GM21515 (cell line): ENCODE results near the gene OTOG.

Experiments
- ATAC-seq: cut with Tn5 transposase; IDR thresholded peaks from one replicate; pipeline ENCODE4 v1.9.1; 2021; ENCODE audit not compliant: unreplicated experiment

OTOG gene

GRCh38 chr11:17580271-17580670 lies 33.2 kb downstream of the OTOG start:
- ATAC-seq = no peak

- no peak for ATAC-seq
Measured at GRCh38 chr11:17581036-17581731, 34.1 kb downstream of the OTOG start.

- ATAC-seq = no peak
Measured at GRCh38 chr11:17581732-17582053, 34.6 kb downstream of the OTOG start.

- no peak for ATAC-seq
Measured at GRCh38 chr11:17585911-17586695, 39.0 kb downstream of the OTOG start.

- no peak for ATAC-seq
Measured at GRCh38 chr11:17588166-17588565, 41.1 kb downstream of the OTOG start.

GRCh38 chr11:17588721-17589120 lies 41.7 kb downstream of the OTOG start:
- ATAC-seq = no peak

- no peak for ATAC-seq
Measured at GRCh38 chr11:17590463-17590862, 43.4 kb downstream of the OTOG start.

- ATAC-seq = no peak
Measured at GRCh38 chr11:17591293-17591692, 44.2 kb downstream of the OTOG start.

- ATAC-seq = no peak
Measured at GRCh38 chr11:17593466-17594245, 46.6 kb downstream of the OTOG start.

GRCh38 chr11:17594686-17595192 lies 47.7 kb downstream of the OTOG start:
- ATAC-seq = no peak

GRCh38 chr11:17595526-17596309 lies 48.7 kb downstream of the OTOG start:
- no peak for ATAC-seq

- ATAC-seq = no peak
Measured at GRCh38 chr11:17596310-17596669, 49.2 kb downstream of the OTOG start.

- no peak for ATAC-seq
Measured at GRCh38 chr11:17596711-17597110, 49.7 kb downstream of the OTOG start.

- no peak for ATAC-seq
Measured at GRCh38 chr11:17597770-17598169, 50.7 kb downstream of the OTOG start.

GRCh38 chr11:17598700-17599459 lies 51.8 kb downstream of the OTOG start:
- peak; percentile 84 for ATAC-seq

GRCh38 chr11:17599460-17599925 lies 52.4 kb downstream of the OTOG start:
- no peak for ATAC-seq

GRCh38 chr11:17600316-17601255 lies 53.5 kb downstream of the OTOG start:
- ATAC-seq = no peak

GRCh38 chr11:17601256-17601671 lies 54.2 kb downstream of the OTOG start:
- ATAC-seq = no peak

- no peak for ATAC-seq
Measured at GRCh38 chr11:17601676-17602075, 54.6 kb downstream of the OTOG start.
